Hypothalamus (tissue), 51 donors: ENCODE measurements around the gene RHBDD2.
A peak's percentile ranks its signal among the peaks of the same experiment; 100 is the strongest.
"Not testable (repeated sequence)": the region's sequence is repeated elsewhere in the genome, so short reads cannot be mapped to it uniquely, and the experiment has no call there.

Experiments used
- DNase-seq, 51 donors: peaks; one replicate each; lab custom pipeline; 2025; lab: John Stamatoyannopoulos, UW

Gene RHBDD2

DNA sequence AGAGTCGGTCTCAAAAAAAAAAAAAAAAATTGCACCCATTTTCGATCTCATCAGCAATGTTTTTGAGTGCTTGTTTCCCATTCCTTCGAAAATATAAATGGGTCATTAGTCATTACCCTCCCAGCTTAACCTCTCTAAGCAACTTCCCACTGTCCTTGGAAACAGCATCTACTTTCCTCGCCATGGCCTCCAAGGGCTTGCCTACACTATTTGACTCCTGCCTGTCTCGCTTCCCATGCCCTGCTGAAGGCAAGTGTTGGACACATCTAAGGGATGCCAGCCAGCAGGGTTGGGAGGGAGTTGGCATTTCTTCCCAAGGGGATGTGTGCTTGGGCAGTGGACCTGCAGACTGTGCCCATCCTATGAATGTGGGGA is 12.7 kb upstream of the RHBDD2 start:
- DNase-seq = peak in 4 of 51 donors; percentile 24 to 48 (median 34)

DNA sequence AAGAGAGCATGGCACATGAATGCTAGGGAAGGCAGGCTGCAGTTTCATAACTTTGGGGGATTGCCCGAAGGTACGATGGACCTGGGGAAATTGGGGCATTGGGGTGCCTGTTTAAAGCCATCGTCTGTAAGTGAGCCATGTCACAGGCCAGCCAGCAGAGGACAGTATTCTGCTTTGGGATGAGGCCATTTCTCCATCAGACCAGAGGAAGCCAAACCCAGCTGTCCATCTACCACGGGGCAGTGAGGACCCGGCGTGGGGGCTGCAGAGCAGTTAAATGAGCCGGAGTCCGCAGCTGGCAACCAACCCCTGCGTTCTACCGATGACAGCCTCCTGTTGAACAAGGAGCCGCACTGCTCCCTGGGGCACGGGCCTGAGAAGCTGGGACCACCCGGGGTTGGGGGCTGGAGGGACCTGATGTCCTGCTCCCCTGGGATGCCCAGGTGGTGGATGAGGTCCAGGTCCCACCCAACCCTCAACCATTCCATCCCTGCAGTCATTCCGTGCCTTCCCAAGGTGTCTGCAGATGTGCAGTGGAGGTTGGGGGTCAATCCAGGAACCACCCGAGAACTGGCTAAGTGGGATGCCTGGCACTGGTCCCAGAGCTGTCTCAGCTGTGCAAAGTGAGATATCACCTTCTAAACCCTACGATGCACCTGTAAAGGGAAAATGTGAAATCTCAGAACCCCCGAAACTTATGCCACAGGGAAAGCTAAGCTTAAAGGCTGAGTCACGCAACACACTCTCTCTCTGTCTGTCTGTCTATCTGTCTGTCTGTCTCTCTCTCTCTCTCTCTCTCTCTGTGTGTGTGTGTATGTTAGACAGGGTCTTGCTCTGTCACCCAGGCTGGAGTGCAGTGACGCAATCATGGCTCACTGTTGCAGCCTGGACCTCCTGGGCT is 12.1 kb upstream of the RHBDD2 start:
- peak in 45 of 51 donors; percentile 4 to 66 (median 25) for DNase-seq

DNA sequence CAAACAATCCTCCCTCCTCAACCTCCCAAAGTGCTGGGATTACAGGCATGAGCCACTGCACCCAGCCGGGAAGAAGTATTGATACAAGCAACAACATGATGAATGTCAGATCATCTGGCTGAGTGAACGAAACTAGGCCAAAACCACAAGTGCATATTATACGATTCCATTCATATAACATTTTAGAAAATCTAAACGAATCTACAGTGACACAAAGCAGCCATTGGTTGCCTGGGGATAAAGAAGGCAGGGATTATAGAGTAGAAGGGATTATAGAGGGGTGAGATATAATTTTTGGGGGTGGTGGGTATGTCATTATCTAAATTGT is 11.5 kb upstream of the RHBDD2 start:
- DNase-seq = no peak

- DNase-seq = no peak
These were observed 10.7 kb upstream of the RHBDD2 start for GRCh38 chr7:75868153-75868552.

GRCh38 chr7:75869776-75870379 is 9.0 kb upstream of the RHBDD2 start:
- DNase-seq = no peak

DNA sequence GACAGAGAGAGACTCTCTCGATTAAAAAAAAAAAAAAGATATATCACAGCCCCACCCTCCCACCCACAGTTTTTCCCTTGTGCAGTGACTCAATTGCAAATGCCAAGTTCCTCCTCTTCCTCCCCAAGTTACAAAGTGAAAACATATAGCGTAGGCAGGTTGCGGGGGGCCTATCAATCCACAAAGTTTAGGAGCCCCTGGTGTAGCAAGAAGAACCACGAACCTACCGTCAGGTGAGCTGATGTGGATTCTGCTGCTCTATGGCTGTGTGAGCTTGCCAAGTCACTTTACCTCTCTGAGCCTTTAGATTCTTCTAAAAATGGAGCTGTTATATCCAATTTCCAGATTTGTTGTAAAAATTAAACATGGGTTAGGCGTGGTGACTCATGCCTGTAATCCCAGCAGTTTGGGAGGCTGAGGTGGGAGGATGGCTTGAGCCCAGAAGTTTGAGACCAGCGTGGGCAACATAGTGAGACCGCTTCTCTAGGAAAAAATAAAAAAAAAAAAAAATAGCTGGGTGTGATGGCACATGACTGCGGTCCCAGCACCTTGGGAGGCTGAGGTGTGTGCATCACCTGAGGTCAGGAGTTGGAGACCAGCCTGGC is 8.2 kb upstream of the RHBDD2 start:
- no peak for DNase-seq

GRCh38 chr7:75872073-75872782 is 6.6 kb upstream of the RHBDD2 start:
- no peak for DNase-seq

GRCh38 chr7:75874180-75874579 is 4.7 kb upstream of the RHBDD2 start:
- not testable (repeated sequence) for DNase-seq

- no peak for DNase-seq
These were observed 3.4 kb upstream of the RHBDD2 start for GRCh38 chr7:75875113-75876080.

DNA sequence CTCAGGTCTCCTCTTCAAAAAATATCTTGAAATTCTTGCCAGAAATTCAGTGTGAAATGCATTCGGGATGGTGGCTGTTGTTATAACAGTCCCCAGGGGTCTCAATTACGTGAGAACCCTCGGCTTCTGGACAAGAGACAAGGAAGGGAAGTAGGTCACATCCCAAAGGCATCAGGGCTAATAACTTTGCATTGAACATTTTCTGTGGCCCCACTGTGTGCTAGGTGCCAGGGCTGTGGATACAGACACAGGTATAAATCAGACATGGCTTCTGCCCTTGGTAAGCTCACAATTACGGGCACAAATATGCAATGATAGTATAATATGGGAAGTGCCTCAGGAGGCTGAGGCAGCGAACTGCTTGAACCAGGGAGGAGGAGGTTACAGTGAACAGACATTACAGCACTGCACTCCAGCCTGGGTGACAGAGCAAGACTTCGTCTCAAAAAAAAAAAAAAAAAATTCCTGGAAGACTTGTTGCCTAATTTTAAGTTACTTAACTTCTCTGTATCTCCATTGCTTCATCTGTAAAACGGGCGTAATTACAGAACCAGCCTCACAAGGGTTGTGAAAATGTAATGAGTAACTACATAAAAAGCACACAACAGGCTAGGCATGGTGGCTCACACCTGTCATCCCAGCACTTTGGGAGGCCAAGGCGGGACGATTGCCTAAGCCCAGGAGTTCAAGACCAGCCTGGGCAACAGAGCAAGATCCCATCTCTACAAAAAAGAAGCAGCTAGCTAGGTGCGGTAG is 2.5 kb upstream of the RHBDD2 start:
- DNase-seq = no peak

DNA sequence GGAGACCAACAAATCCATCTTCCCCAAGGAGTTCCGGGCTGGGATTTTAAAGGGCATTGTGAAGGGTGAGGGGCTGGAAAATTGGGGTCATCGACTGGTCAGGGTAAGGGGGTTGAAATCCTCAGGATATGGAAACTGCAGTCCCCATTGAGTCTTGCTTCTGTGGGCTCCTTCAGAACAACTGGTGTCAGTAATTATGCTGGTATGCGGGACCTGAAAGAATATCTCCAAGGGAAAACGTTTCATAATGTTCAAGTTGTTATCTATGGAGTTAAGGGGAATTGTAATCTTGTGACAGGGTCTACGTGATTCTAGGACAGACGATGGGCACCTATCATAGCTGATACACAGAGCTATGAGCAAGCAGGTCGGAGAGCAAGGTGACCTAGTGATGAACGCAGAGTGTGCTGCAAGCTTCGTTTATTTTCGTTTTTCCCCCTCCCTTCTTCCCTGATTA is 494 bp upstream of the RHBDD2 start:
- no peak for DNase-seq

DNA sequence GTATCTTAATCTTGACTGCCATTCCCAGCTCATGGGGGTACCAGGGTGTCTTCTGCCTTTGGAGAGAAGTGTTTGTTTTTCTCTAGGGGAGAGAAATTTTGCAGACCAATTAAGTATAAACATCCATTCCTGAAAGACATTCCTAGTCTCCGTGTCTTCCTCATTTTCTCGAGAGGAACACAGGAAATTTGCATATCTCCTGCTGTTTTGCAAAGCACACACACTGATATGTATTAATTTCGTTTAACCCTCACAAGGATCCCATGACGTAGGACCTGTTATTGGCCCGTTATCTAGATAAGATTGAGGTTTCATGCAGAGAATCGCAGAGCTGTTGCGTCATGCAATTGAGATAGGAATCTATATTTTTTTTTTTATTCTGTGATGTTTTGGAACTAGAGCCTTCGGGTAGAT is 944 bp downstream of the RHBDD2 start:
- no peak for DNase-seq

DNA sequence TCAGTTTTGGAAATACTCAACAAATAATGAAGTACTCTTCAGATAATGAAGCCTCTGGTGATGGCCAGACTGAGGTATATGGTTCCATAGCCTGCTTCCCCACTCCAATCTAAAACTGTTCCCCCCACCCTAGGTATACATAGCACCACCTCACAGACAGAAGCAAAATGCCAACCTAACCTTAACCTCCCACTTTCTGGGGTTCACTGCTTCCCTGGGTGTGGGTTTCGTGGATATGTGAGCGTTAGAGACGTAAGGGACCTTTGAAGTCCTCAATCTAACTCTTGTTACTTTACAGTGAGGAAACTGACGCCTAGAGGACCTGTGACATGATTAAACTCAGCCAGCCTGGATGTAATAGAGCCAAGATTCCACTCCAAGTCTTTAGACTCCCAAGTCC is 1.4 kb downstream of the RHBDD2 start:
- DNase-seq = no peak

DNA sequence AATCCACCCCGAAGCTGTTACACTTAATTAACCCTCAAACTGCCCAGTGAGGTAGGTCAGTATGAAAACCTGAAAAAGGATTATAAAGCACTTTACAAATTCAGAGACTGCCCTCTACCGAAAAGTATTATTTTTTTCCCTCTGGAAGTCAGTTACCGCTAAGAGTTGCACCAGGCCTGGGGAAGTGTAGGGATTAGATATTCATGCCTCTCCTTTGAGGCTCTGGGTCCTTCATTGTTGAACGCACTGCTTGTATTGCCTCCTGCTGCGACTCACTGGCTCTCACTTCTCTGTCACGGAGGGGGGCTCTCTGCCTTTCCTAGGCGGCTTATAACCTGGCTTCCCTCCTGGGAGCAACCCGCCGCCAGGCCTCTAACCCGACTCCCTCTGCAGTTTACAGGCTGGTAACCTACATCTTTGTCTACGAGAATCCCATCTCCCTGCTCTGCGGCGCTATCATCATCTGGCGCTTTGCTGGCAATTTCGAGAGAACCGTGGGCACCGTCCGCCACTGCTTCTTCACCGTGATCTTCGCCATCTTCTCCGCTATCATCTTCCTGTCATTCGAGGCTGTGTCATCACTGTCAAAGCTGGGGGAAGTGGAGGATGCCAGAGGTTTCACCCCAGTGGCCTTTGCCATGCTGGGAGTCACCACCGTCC is 2.7 kb downstream of the RHBDD2 start:
- DNase-seq = no peak

- DNase-seq = not testable (repeated sequence)
These were observed 4.5 kb downstream of the RHBDD2 start for GRCh38 chr7:75883265-75883824.

DNA sequence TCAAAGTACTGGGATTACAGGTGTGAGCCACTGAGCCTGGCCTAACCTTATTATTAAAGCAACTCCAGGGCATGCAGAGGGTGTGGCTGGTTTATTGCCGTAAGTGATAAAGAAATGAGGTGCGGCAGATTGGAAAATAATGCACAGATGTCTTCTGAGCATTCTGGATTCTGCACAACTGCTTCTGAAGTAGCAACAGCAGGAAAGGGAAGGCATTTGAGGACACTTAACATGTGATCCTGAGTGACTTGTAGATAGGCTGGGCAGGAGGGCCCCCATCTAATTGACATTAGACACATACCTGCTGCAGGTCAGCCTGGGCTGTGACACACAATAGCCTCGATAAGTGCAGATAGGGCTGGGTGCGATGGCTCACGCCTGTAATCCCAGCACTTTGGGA is 5.6 kb downstream of the RHBDD2 start:
- no peak for DNase-seq

GRCh38 chr7:75885036-75885435 is 6.2 kb downstream of the RHBDD2 start:
- no peak for DNase-seq

DNA sequence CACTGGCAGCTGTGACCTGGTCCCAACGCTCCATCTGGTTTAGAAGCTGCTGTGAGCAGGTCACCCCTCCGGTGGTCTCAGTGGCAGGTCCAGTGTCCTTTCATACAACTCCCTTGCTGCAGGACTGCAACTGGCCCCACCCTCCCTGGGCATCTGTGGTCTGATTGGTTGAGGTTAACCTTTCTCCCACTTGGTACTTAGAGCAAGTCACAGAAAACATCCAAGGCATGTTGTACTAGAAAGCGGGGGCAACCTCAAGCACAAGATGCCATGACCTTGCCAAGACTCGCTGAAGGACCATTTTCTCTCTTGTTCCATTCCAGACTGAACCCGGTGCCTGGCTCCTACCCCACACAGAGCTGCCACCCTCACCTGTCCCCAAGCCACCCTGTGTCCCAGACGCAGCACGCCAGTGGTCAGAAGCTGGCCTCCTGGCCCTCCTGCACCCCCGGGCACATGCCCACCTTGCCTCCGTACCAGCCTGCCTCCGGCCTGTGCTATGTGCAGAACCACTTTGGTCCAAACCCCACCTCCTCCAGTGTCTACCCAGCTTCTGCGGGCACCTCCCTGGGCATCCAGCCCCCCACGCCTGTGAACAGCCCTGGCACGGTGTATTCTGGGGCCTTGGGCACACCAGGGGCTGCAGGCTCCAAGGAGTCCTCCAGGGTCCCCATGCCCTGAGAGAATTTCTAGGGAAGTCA is 9.0 kb downstream of the RHBDD2 start:
- no peak for DNase-seq
